ENCODE data around the gene MMAA.
"Not testable (repeated sequence)": the region's sequence is repeated elsewhere in the genome, so short reads cannot be mapped to it uniquely, and the experiment has no call there.

Gene MMAA

DNA sequence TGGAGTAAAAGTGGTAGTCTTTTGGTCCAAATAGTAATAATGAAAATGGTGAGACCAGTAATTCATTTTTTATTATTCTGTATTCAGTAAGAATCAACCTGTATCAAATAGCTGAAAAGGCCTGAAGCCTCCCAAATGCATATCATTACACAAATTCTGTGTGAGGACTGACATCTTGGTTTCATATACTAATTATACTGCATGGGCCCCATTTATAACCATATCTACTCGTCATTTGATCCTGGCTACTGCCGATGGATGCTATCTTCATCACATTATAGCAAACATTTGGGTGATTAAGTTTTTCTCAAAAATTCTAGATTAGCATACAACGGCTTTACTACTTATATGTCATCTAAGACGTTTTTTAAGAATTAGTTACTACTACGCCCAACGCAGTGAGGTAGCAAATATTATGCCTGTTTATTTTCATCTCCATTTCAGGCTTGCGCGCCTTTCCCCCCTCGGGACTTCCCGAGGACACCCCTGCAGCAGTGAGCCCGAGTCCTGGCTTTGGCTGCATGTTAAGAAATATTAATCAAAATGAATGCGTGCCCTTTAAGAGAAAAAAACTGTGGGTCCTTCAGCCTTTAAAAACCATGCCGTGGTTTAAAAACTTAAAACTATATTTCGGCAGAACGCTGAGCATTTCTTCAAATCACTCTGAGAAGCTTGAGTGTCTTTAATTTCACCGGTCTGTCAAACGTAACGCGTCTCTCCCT, 814 bp upstream of the MMAA start:
- Histone ChIP-seq H3K9ac (ENCODE audit: low read depth, low read length, poor library complexity, severe bottlenecking) (peak overlapping the region; percentile 94), H3K27me3 (ENCODE audit: insufficient read depth, low read length, poor library complexity, severe bottlenecking) (no peaks in the 10 kb centered on the region), H3F3A (ENCODE audit: low read depth) (no peaks in the 10 kb centered on the region), H3K36me3 (ENCODE audit: insufficient read depth, low read length) (no peaks in the 10 kb centered on the region), H3K79me2 (ENCODE audit: insufficient read depth, low read length) (peaks cover 30% of the 10 kb centered on the region), H3K9me3 (ENCODE audit: insufficient read depth, low read depth, low read length) (peaks cover 10% of the 10 kb centered on the region; the same call in 1 of the 2 replicates), H4K20me1 (ENCODE audit: insufficient read depth, low read length, poor library complexity, severe bottlenecking) (no peaks in the 10 kb centered on the region), H3K4me3 (ENCODE audit: low read length, poor library complexity, severe bottlenecking) (peak overlapping the region; percentile 92), H3K4me1 (ENCODE audit: insufficient read depth, low read length, poor library complexity, severe bottlenecking) (peaks cover 25% of the 10 kb centered on the region), H3K9me2 (replicated peaks; ENCODE audit: low read depth, low read length) (no peaks in the 10 kb centered on the region), H2AFZ (ENCODE audit: low read length) (peak overlapping the region; percentile 98), H3K4me2 (ENCODE audit: low read depth, low read length, poor library complexity, severe bottlenecking) (peak overlapping the region; percentile 91)
- TF ChIP-seq, protein P1, sequence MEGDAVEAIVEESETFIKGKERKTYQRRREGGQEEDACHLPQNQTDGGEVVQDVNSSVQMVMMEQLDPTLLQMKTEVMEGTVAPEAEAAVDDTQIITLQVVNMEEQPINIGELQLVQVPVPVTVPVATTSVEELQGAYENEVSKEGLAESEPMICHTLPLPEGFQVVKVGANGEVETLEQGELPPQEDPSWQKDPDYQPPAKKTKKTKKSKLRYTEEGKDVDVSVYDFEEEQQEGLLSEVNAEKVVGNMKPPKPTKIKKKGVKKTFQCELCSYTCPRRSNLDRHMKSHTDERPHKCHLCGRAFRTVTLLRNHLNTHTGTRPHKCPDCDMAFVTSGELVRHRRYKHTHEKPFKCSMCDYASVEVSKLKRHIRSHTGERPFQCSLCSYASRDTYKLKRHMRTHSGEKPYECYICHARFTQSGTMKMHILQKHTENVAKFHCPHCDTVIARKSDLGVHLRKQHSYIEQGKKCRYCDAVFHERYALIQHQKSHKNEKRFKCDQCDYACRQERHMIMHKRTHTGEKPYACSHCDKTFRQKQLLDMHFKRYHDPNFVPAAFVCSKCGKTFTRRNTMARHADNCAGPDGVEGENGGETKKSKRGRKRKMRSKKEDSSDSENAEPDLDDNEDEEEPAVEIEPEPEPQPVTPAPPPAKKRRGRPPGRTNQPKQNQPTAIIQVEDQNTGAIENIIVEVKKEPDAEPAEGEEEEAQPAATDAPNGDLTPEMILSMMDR (conservative IDR thresholded peaks at IDR 0.05; ENCODE audit: low read length): no peak
- no peak for TF ChIP-seq EZH2phosphoT487 (IDR thresholded peaks at IDR 0.05; ENCODE audit: borderline replicate concordance)

DNA sequence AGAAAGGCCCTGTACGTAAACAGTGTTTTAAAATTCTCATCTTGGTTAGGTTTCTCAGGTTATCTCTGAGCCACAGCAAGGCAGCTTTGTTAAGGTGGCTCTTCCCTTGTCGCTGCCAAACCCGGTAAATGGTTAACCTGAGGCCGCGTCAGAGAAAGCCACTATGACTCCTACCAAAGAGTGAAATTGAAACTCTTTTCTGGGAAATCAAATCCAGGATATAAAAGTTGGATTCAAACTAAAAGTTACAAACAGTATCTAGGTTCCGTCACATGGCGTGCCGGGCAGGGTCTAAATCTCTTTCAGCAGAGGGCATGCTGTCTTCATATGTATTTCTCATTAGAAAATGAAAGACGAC, 433 bp downstream of the MMAA start:
- no peaks in the 10 kb centered on the region for H3K27me3 ChIP-seq (ENCODE audit: insufficient read depth, low read length, poor library complexity, severe bottlenecking)
- H3K9ac ChIP-seq (ENCODE audit: low read depth, low read length, poor library complexity, severe bottlenecking): peak overlapping the region; percentile 94
- peaks cover 30% of the 10 kb centered on the region for H3K79me2 ChIP-seq (ENCODE audit: insufficient read depth, low read length)
- H3K9me3 ChIP-seq (ENCODE audit: insufficient read depth, low read depth, low read length): peaks cover 10% of the 10 kb centered on the region; the same call in 1 of the 2 replicates
- peak overlapping the region; percentile 98 for H2AFZ ChIP-seq (ENCODE audit: low read length)
- no peaks in the 10 kb centered on the region for H3F3A ChIP-seq (ENCODE audit: low read depth)
- H3K36me3 ChIP-seq (ENCODE audit: insufficient read depth, low read length): no peaks in the 10 kb centered on the region
- H3K9me2 ChIP-seq (replicated peaks; ENCODE audit: low read depth, low read length): no peaks in the 10 kb centered on the region
- H3K4me2 ChIP-seq (ENCODE audit: low read depth, low read length, poor library complexity, severe bottlenecking): peak overlapping the region; percentile 85
- no peaks in the 10 kb centered on the region for H4K20me1 ChIP-seq (ENCODE audit: insufficient read depth, low read length, poor library complexity, severe bottlenecking)
- no peak for TF ChIP-seq EZH2phosphoT487 (IDR thresholded peaks at IDR 0.05; ENCODE audit: borderline replicate concordance)
- TF ChIP-seq, protein P1 (conservative IDR thresholded peaks at IDR 0.05; ENCODE audit: low read length): 0 out of 2 replicates have a peak, but pooled peaks have one; percentile 22
- H3K4me3 ChIP-seq (ENCODE audit: low read length, poor library complexity, severe bottlenecking): peak overlapping the region; percentile 92
- H3K4me1 ChIP-seq (ENCODE audit: insufficient read depth, low read length, poor library complexity, severe bottlenecking): peaks cover 30% of the 10 kb centered on the region

DNA sequence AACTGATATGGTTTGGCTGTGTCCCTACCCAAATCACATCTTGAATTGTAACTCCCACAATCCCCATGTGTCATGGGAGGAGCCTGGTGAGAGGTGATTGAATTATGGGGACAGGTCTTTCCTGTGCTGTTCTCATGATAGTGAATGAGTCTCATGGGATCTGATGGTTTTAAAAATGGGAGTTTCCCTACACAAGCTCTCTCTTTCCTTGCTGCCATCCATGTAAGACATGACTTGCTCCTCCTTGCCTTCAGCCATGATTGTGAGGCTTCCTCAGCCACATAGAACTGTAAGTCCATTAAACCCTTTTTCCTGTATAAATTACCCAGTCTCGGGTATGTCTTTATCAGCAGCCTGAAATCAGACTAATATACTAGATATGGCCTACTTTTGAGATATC, 2.9 kb downstream of the MMAA start:
- not testable (repeated sequence) for H3K9ac ChIP-seq (ENCODE audit: low read depth, low read length, poor library complexity, severe bottlenecking); H3K9me3 ChIP-seq (ENCODE audit: insufficient read depth, low read depth, low read length); H3K36me3 ChIP-seq (ENCODE audit: insufficient read depth, low read length); H3K4me2 ChIP-seq (ENCODE audit: low read depth, low read length, poor library complexity, severe bottlenecking); H4K20me1 ChIP-seq (ENCODE audit: insufficient read depth, low read length, poor library complexity, severe bottlenecking); H3K4me3 ChIP-seq (ENCODE audit: low read length, poor library complexity, severe bottlenecking); H3F3A ChIP-seq (ENCODE audit: low read depth); H2AFZ ChIP-seq (ENCODE audit: low read length); H3K9me2 ChIP-seq (replicated peaks; ENCODE audit: low read depth, low read length); H3K27me3 ChIP-seq (ENCODE audit: insufficient read depth, low read length, poor library complexity, severe bottlenecking)
- peaks cover 30% of the 10 kb centered on the region for H3K4me1 ChIP-seq (ENCODE audit: insufficient read depth, low read length, poor library complexity, severe bottlenecking)
- H3K79me2 ChIP-seq (ENCODE audit: insufficient read depth, low read length): peaks cover 30% of the 10 kb centered on the region

DNA sequence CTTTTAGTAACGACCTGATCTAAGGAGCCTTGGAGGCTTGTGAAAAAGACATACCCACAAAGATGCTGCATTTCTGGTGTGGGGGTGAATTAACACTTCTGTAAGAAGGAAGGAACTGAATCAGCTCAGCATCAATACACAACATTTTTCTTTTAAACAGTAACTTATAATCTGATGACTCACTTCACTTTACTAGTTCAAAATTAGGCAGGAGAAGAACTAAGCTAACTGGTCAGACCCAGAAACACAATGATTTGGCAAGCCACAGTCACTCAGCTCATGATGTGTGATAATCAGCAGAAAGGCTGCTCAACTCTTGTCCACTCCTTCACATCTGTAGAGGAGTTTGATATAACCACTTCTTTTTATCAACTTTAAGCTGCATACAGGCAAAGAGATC, 4.6 kb downstream of the MMAA start:
- H3F3A ChIP-seq (ENCODE audit: low read depth): no peaks in the 10 kb centered on the region
- no peak overlapping the region for H3K4me2 ChIP-seq (ENCODE audit: low read depth, low read length, poor library complexity, severe bottlenecking)
- peaks cover 19% of the 10 kb centered on the region for H3K4me1 ChIP-seq (ENCODE audit: insufficient read depth, low read length, poor library complexity, severe bottlenecking)
- peak overlapping the region; percentile 44; the same call in 1 of the 2 replicates for H2AFZ ChIP-seq (ENCODE audit: low read length)
- H3K9me3 ChIP-seq (ENCODE audit: insufficient read depth, low read depth, low read length): peaks cover 10% of the 10 kb centered on the region; the same call in 1 of the 2 replicates
- H3K79me2 ChIP-seq (ENCODE audit: insufficient read depth, low read length): peaks cover 17% of the 10 kb centered on the region; the same call in 1 of the 2 replicates
- no peaks in the 10 kb centered on the region for H3K9me2 ChIP-seq (replicated peaks; ENCODE audit: low read depth, low read length)
- H3K36me3 ChIP-seq (ENCODE audit: insufficient read depth, low read length): no peaks in the 10 kb centered on the region
- TF ChIP-seq, protein P1 (conservative IDR thresholded peaks at IDR 0.05; ENCODE audit: low read length): no peak
- no peak for TF ChIP-seq EZH2phosphoT487 (IDR thresholded peaks at IDR 0.05; ENCODE audit: borderline replicate concordance)
- no peaks in the 10 kb centered on the region for H3K27me3 ChIP-seq (ENCODE audit: insufficient read depth, low read length, poor library complexity, severe bottlenecking)
- no peaks in the 10 kb centered on the region for H4K20me1 ChIP-seq (ENCODE audit: insufficient read depth, low read length, poor library complexity, severe bottlenecking)
- no peak overlapping the region for H3K9ac ChIP-seq (ENCODE audit: low read depth, low read length, poor library complexity, severe bottlenecking)
- no peak overlapping the region for H3K4me3 ChIP-seq (ENCODE audit: low read length, poor library complexity, severe bottlenecking)

All from Loucy (cell line).